HG02943 (cell line): ENCODE measurements around the gene CCDC40.

Source experiments
- ATAC-seq: cut with Tn5 transposase; IDR thresholded peaks from one replicate; pipeline ENCODE4 v1.9.1; 2021; ENCODE audit warnings: mild to moderate bottlenecking, low read depth, moderate library complexity; ENCODE audit not compliant: unreplicated experiment

The CCDC40 gene

GRCh38 chr17:80017226-80018010, 19.0 kb upstream of the CCDC40 start:
- no peak for ATAC-seq

- ATAC-seq, result no peak
Observed at GRCh38 chr17:80018917-80019651, 17.4 kb upstream of the CCDC40 start.

- no peak for ATAC-seq
Observed at GRCh38 chr17:80021600-80021999, 14.8 kb upstream of the CCDC40 start.

GRCh38 chr17:80023481-80024205, 12.8 kb upstream of the CCDC40 start:
- ATAC-seq, result no peak

- no peak for ATAC-seq
Observed at GRCh38 chr17:80024206-80024972, 12.1 kb upstream of the CCDC40 start.

GRCh38 chr17:80025140-80025539, 11.3 kb upstream of the CCDC40 start:
- no peak for ATAC-seq

- no peak for ATAC-seq
Observed at GRCh38 chr17:80025796-80026195, 10.6 kb upstream of the CCDC40 start.

- ATAC-seq, result no peak
Observed at GRCh38 chr17:80026359-80027042, 9.9 kb upstream of the CCDC40 start.

GRCh38 chr17:80027043-80027435, 9.4 kb upstream of the CCDC40 start:
- no peak for ATAC-seq

GRCh38 chr17:80028030-80028429, 8.4 kb upstream of the CCDC40 start:
- no peak for ATAC-seq

GRCh38 chr17:80029258-80029974, 7.0 kb upstream of the CCDC40 start:
- no peak for ATAC-seq

- no peak for ATAC-seq
Observed at GRCh38 chr17:80030730-80031410, 5.6 kb upstream of the CCDC40 start.

- ATAC-seq, result no peak
Observed at GRCh38 chr17:80031691-80032430, 4.6 kb upstream of the CCDC40 start.

- ATAC-seq, result no peak
Observed at GRCh38 chr17:80032614-80033171, 3.7 kb upstream of the CCDC40 start.

GRCh38 chr17:80033840-80034239, 2.6 kb upstream of the CCDC40 start:
- no peak for ATAC-seq

GRCh38 chr17:80034791-80035686, 1.4 kb upstream of the CCDC40 start:
- no peak for ATAC-seq

GRCh38 chr17:80035687-80035936, 830 bp upstream of the CCDC40 start, which contains the start of gene TBC1D16:
Gene TBC1D16 (minus strand): TSS chr17:80035872. CDS start chr17:80013547, 22,325 bp downstream.
- no peak for ATAC-seq
